CD4-positive, alpha-beta T cell (primary cell): ENCODE measurements around the gene CKS2. TPM values are rescaled to one million over a fixed set of nuclear protein-coding genes. Genes with fewer than 3 reads are reported as not detected.

Experiments
- ATAC-seq: fragments of 200-7000 bp; cut with Tn5 transposase; one replicate; pipeline ENCODE4 v1.10.0; 2022; ENCODE audit warnings: mild to moderate bottlenecking; ENCODE audit not compliant: poor library complexity
- CTCF ChIA-PET: fragments of 350-600 bp; sonication (Branson Sonifier 250); formaldehyde crosslinking; loops from one replicate; lab custom pipeline; 2021; ENCODE audit warnings: antibody characterized with exemption, inconsistent platforms; lab: Charles Lee
- POLR2A ChIA-PET: fragments of 350-600 bp; sonication (Branson Sonifier 250); formaldehyde crosslinking; loops from one replicate; lab custom pipeline; 2021; ENCODE audit warnings: antibody characterized with exemption, inconsistent platforms; lab: Charles Lee
- DNase-seq, 14 experiments: peaks; one replicate each; pipeline ENCODE4 v3.0.0-alpha.2; 2013 to 2020; ENCODE audit warnings: mixed read lengths in 2 of 14
- H3K27ac ChIP-seq, 2 donors: one replicate each; pipeline versions ENCODE4 v1.5.1 to v1.7.0; 2013; ENCODE audit warnings: low read length in 2 of 2, low read depth in 1 of 2, mild to moderate bottlenecking in 1 of 2
- H3K27me3 ChIP-seq, 2 experiments: 1 replicate in 1 of 2; 2 replicates in 1 of 2; pipeline versions ENCODE4 v1.6.1 to v1.7.0; 2013; ENCODE audit warnings: low read length in 2 of 2, control low read depth in 1 of 2, mild to moderate bottlenecking in 1 of 2, moderate library complexity in 1 of 2; ENCODE audit not compliant: insufficient read depth in 2 of 2, control insufficient read depth in 1 of 2
- H3K36me3 ChIP-seq: one replicate; pipeline ENCODE4 v1.6.1; 2013; ENCODE audit warnings: low read length, control low read depth; ENCODE audit not compliant: insufficient read depth
- H3K4me1 ChIP-seq: one replicate; pipeline ENCODE4 v1.6.1; 2013; ENCODE audit warnings: low read length, control low read depth; ENCODE audit not compliant: insufficient read depth
- H3K4me3 ChIP-seq: one replicate; pipeline ENCODE4 v1.5.1; 2013; ENCODE audit warnings: mild to moderate bottlenecking, low read length, moderate library complexity
- H3K9me3 ChIP-seq, 2 experiments: 1 replicate in 1 of 2; 2 replicates in 1 of 2; pipeline versions ENCODE4 v1.6.1 to v1.7.0; 2013; ENCODE audit warnings: low read length in 2 of 2, mild to moderate bottlenecking in 2 of 2, control low read depth in 1 of 2, moderate library complexity in 1 of 2; ENCODE audit not compliant: control insufficient read depth in 1 of 2, insufficient read depth in 1 of 2
- H3K27ac Mint-ChIP-seq: one replicate; pipeline ENCODE4 v1.8.0; 2020; ENCODE audit warnings: mixed read lengths
- H3K27me3 Mint-ChIP-seq: one replicate; pipeline ENCODE4 v1.8.0; 2021; ENCODE audit warnings: mixed read lengths
- H3K36me3 Mint-ChIP-seq: one replicate; pipeline ENCODE4 v1.8.0; 2021; ENCODE audit warnings: low read depth, mixed read lengths
- H3K4me1 Mint-ChIP-seq: one replicate; pipeline ENCODE4 v1.8.0; 2021; ENCODE audit warnings: low read depth, mixed read lengths
- H3K4me3 Mint-ChIP-seq: one replicate; pipeline ENCODE4 v1.8.0; 2020; ENCODE audit warnings: mild to moderate bottlenecking, mixed read lengths
- H3K9me3 Mint-ChIP-seq: one replicate; pipeline ENCODE4 v1.8.0; 2020; ENCODE audit warnings: mixed read lengths
- CTCF ChIP-seq: fragments of 200-600 bp; IDR thresholded peaks from one replicate; pipeline ENCODE4 v1.8.0; 2022; ENCODE audit warnings: antibody characterized with exemption, mild to moderate bottlenecking
- intact Hi-C, 2 experiments: fragments of 100-400 bp; cut with DNase I in 1 of 2; cut with micrococcal nuclease in 1 of 2; formaldehyde crosslinking; loops; one replicate each; pipeline versions ENCODE4 v1.15.1 to v1.9.0; 2023 to 2025; cut with DNase I, micrococcal nuclease
- total RNA-seq, 174 experiments: library from RNA in 2 of 174; stranded (reverse) in 2 of 174; gene quantifications; one replicate each; pipeline ENCODE4 v1.2.3 and lab custom pipeline; 2021 to 2026

The CKS2 gene
- total RNA-seq, 2 experiments from 2014 or later = 5.6 to 6.9 TPM

- DNase-seq (no peak), ATAC-seq (no peak)
- no peaks in the 10 kb centered on the region for H3K9me3 Mint-ChIP-seq
- peaks cover 91% of the 10 kb centered on the region for H3K36me3 Mint-ChIP-seq
- no peak for TF ChIP-seq CTCF
- no peaks in the 10 kb centered on the region for H3K27me3 ChIP-seq
- H3K27ac ChIP-seq = no peak overlapping the region
- H3K27me3 Mint-ChIP-seq = no peaks in the 10 kb centered on the region
- peaks cover 69% of the 10 kb centered on the region for H3K4me1 Mint-ChIP-seq
- H3K4me3 Mint-ChIP-seq = peak overlapping the region; percentile 13
- H3K4me3 ChIP-seq = no peak overlapping the region
- ChIA-PET CTCF (no interaction called here), POLR2A (interaction anchor here (0.8 kb wide), 1 partner anchor 13 kb away, joined by 3 read pairs; no protein-coding TSS in a partner anchor)
- peaks cover 45% of the 10 kb centered on the region for H3K36me3 ChIP-seq
- H3K27ac Mint-ChIP-seq = peak overlapping the region; percentile 67
- H3K4me1 ChIP-seq = peaks cover 24% of the 10 kb centered on the region
- intact Hi-C loops = loop anchor here in 1 of 2 experiments (5.0 kb wide), 1 partner anchor 79 kb away; no protein-coding TSS in a partner anchor
- H3K9me3 ChIP-seq = no peaks in the 10 kb centered on the region
These were observed 12.4 kb downstream of the CKS2 start for GRCh38 chr9:89323390-89323789.

GRCh38 chr9:89325733-89326132 is 14.7 kb downstream of the CKS2 start:
- DNase-seq (no peak), ATAC-seq (no peak)
- no peaks in the 10 kb centered on the region for H3K9me3 Mint-ChIP-seq
- no peak overlapping the region for H3K27ac Mint-ChIP-seq
- H3K27me3 ChIP-seq = no peaks in the 10 kb centered on the region
- H3K4me3 ChIP-seq = no peak overlapping the region
- H3K4me1 ChIP-seq = peaks cover 14% of the 10 kb centered on the region
- H3K4me3 Mint-ChIP-seq = no peak overlapping the region
- no peaks in the 10 kb centered on the region for H3K27me3 Mint-ChIP-seq
- CTCF ChIA-PET = interaction anchor here (0.6 to 1.4 kb wide), 2 partner anchors 58 to 223 kb away, joined by 4 read pairs; no protein-coding TSS in a partner anchor
- H3K9me3 ChIP-seq = no peaks in the 10 kb centered on the region
- POLR2A ChIA-PET = interaction anchor here (0.7 kb wide), 1 partner anchor 17 kb away, joined by 3 read pairs; no protein-coding TSS in a partner anchor
- no peak overlapping the region for H3K27ac ChIP-seq
- intact Hi-C loops = no loop called here
- peaks cover 95% of the 10 kb centered on the region for H3K36me3 Mint-ChIP-seq
- H3K36me3 ChIP-seq = peaks cover 59% of the 10 kb centered on the region
- no peak for TF ChIP-seq CTCF
- H3K4me1 Mint-ChIP-seq = peaks cover 53% of the 10 kb centered on the region

GRCh38 chr9:89328064-89328463 is 17.1 kb downstream of the CKS2 start:
- POLR2A ChIA-PET = interaction anchor here (1.7 kb wide), 1 partner anchor 9 kb away, joined by 5 read pairs; the partner anchor contains the start of gene SECISBP2
- TF ChIP-seq CTCF = no peak

More at GRCh38 chr9:89328064-89328463, 17.1 kb downstream of the CKS2 start:
- Histone ChIP-seq H3K9me3 (no peaks in the 10 kb centered on the region), H3K27ac (no peak overlapping the region), H3K4me3 (no peak overlapping the region), H3K36me3 (peaks cover 80% of the 10 kb centered on the region), H3K4me1 (peaks cover 12% of the 10 kb centered on the region), H3K27me3 (no peaks in the 10 kb centered on the region)
- ATAC-seq = no peak
- intact Hi-C loops = no loop called here
- DNase-seq = no peak
- Mint-ChIP-seq H3K27ac (no peak overlapping the region), H3K4me3 (no peak overlapping the region), H3K27me3 (no peaks in the 10 kb centered on the region), H3K9me3 (no peaks in the 10 kb centered on the region), H3K36me3 (peaks cover 96% of the 10 kb centered on the region), H3K4me1 (peaks cover 43% of the 10 kb centered on the region)
- CTCF ChIA-PET = interaction anchor here (0.9 kb wide), 1 partner anchor 10 kb away, joined by 3 read pairs; no protein-coding TSS in a partner anchor
